ENCODE measurements around the gene RRBP1. TPM values are rescaled to one million over a fixed set of nuclear protein-coding genes. Genes with fewer than 3 reads are reported as not detected.

Gene RRBP1
- total and polyA plus RNA-seq, 4 donors: 106 to 208 (median 127) TPM

DNA sequence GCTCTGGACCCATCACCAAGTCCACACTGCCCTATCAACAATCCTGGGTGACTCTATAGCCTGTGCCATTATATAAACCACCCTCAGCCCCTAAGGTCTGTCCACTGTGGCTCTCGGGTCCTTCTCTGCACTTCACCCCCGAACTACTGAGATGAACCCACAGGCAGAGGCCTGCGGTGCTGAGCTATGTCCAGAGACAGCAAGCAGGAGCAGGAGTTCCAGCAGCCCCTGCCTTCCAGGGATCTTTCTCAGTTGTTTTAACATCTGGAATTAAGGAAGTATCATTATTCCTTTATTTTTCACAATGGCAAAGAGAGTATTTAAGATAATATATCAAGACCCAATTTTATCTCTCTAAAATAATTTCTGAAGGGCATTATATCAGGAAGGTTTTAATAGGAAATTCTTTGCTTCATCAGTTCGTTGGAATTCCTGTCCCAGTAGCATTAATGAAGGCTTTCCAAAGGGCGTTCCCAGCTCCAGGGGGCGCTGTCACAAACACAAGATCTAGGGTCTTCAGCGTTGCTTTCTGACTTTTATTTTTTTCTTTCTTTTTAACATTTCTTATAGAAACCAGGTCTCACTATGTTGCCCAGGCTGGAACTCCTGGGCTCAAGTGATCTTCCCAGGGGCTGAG lies 27.3 kb downstream of the RRBP1 start:
- Histone ChIP-seq H3K36me3 (ENCODE audit: control insufficient read depth in 4 of 4, insufficient read depth in 4 of 4, low read length in 4 of 4) (peaks cover 9 to 27% (median 21%) of the 10 kb centered on the region in 4 donors), H3K27ac (ENCODE audit: low read depth in 1 of 2, low read length in 1 of 2) (no peak overlapping the region), H3K4me1 (ENCODE audit: control insufficient read depth in 5 of 5, insufficient read depth in 5 of 5, low read length in 5 of 5) (peaks cover 0 to 31% (median 13%) of the 10 kb centered on the region in 5 donors), H3K4me3 (no peak overlapping the region), H3K27me3 (ENCODE audit: control insufficient read depth in 3 of 3, insufficient read depth in 3 of 3, low read length in 2 of 3) (no peaks in the 10 kb centered on the region), H3K9ac (ENCODE audit: insufficient read depth in 1 of 2, low read length in 2 of 2) (no peak overlapping the region), H3K9me3 (ENCODE audit: control insufficient read depth in 4 of 4, insufficient read depth in 3 of 4, low read length in 3 of 4) (peaks cover 0 to 6% (median 0%) of the 10 kb centered on the region in 4 donors)
- WGBS, 2 donors: 54 to 62% methylated on average over 7 of the region's 7 CpGs
- ATAC-seq (ENCODE audit: insufficient read depth, low FRiP score) (no peak), DNase-seq (peak; percentile 37 to 67 (median 65))
- TF ChIP-seq, protein P1, sequence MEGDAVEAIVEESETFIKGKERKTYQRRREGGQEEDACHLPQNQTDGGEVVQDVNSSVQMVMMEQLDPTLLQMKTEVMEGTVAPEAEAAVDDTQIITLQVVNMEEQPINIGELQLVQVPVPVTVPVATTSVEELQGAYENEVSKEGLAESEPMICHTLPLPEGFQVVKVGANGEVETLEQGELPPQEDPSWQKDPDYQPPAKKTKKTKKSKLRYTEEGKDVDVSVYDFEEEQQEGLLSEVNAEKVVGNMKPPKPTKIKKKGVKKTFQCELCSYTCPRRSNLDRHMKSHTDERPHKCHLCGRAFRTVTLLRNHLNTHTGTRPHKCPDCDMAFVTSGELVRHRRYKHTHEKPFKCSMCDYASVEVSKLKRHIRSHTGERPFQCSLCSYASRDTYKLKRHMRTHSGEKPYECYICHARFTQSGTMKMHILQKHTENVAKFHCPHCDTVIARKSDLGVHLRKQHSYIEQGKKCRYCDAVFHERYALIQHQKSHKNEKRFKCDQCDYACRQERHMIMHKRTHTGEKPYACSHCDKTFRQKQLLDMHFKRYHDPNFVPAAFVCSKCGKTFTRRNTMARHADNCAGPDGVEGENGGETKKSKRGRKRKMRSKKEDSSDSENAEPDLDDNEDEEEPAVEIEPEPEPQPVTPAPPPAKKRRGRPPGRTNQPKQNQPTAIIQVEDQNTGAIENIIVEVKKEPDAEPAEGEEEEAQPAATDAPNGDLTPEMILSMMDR (IDR thresholded peaks at IDR 0.05; ENCODE audit: control extremely low read depth, extremely low read depth): peak; percentile 13

DNA sequence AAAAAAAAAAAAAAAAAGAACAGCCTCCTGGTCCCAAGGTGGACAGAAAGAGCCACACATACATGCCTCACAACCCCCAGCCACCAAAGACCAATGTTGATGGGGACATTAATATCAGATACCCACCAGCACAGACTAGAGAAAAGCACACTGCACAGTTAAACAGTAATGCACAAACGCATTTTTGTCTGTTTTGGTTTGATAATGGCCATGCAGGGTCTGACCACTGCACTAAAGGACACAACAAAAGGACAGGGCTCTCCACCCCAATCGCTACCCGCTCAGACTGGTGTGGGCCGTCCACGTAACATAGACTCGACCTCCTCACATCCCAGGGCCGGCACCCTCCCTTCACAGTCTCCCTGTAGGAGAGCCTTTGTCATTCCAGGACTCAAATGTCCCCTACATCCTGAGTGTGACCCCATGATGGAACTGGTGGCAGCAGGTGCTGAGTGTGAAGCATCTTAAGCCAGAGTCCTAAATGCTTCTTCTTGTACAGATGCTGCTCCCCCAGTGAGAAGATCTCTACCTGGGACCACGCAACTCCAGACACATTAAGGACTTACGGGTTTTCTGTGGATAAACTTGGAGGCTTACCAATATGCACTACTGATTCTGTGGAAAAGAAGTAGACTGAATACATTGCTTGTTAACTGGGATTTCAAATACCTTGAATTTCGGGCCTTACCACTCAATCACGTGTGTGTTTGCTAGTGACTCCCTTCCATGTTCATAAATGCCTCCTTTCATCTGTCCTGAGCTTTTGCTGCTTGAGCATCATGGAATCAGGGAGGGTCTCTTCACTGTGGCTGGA lies 28.0 kb downstream of the RRBP1 start:
- Histone ChIP-seq H3K9ac (ENCODE audit: insufficient read depth in 1 of 2, low read length in 2 of 2) (no peak overlapping the region), H3K4me3 (no peak overlapping the region), H3K9me3 (ENCODE audit: control insufficient read depth in 4 of 4, insufficient read depth in 3 of 4, low read length in 3 of 4) (peaks cover 0 to 6% (median 0%) of the 10 kb centered on the region in 4 donors), H3K4me1 (ENCODE audit: control insufficient read depth in 5 of 5, insufficient read depth in 5 of 5, low read length in 5 of 5) (peaks cover 3 to 37% (median 15%) of the 10 kb centered on the region in 5 donors), H3K27ac (ENCODE audit: low read depth in 1 of 2, low read length in 1 of 2) (no peak overlapping the region), H3K27me3 (ENCODE audit: control insufficient read depth in 3 of 3, insufficient read depth in 3 of 3, low read length in 2 of 3) (no peaks in the 10 kb centered on the region), H3K36me3 (ENCODE audit: control insufficient read depth in 4 of 4, insufficient read depth in 4 of 4, low read length in 4 of 4) (peaks cover 9 to 27% (median 19%) of the 10 kb centered on the region in 4 donors)
- TF ChIP-seq, protein P1 (IDR thresholded peaks at IDR 0.05; ENCODE audit: control extremely low read depth, extremely low read depth): no peak
- no peak for ATAC-seq (ENCODE audit: insufficient read depth, low FRiP score)
- DNase-seq: no peak
- 95% methylated on average over 11 of the region's 11 CpGs for WGBS, 2 donors

DNA sequence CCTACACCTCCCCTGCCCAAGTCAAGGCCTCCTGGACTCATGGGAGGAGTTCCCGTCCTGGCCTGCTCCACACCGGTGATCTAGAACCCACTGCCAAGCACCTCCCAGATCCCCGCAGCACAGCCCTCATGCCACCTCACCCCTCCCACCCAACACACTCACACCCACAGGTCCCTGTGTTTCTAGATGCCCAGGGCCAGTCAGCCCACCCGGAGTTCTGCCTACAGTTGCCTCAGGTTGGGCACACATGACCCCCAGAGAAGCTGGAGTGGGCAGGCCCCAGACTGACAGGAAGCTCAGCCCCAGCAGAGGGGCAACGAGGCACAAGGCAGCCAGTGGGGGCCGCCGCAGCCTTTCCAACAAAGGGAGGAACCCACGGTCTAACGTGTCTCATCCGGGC lies 29.6 kb downstream of the RRBP1 start:
- WGBS, 2 donors: 74 to 83% methylated on average over 10 of the region's 10 CpGs
- TF ChIP-seq, protein P1 (IDR thresholded peaks at IDR 0.05; ENCODE audit: control extremely low read depth, extremely low read depth): no peak
- Histone ChIP-seq H3K36me3 (ENCODE audit: control insufficient read depth in 4 of 4, insufficient read depth in 4 of 4, low read length in 4 of 4) (peaks cover 0 to 15% (median 11%) of the 10 kb centered on the region in 4 donors), H3K9me3 (ENCODE audit: control insufficient read depth in 4 of 4, insufficient read depth in 3 of 4, low read length in 3 of 4) (no peaks in the 10 kb centered on the region), H3K27ac (ENCODE audit: low read depth in 1 of 2, low read length in 1 of 2) (no peak overlapping the region), H3K9ac (ENCODE audit: insufficient read depth in 1 of 2, low read length in 2 of 2) (no peak overlapping the region), H3K4me3 (no peak overlapping the region), H3K27me3 (ENCODE audit: control insufficient read depth in 3 of 3, insufficient read depth in 3 of 3, low read length in 2 of 3) (no peaks in the 10 kb centered on the region), H3K4me1 (ENCODE audit: control insufficient read depth in 5 of 5, insufficient read depth in 5 of 5, low read length in 5 of 5) (peaks cover 4 to 46% (median 23%) of the 10 kb centered on the region in 5 donors)
- DNase-seq (no peak), ATAC-seq (ENCODE audit: insufficient read depth, low FRiP score) (no peak)
